WERI-Rb-1 (cell line): ENCODE results near the gene HOXA4.

Experiments used
- DNase-seq: peaks from one replicate; pipeline ENCODE4 v3.0.0-alpha.2; 2020
- H3K27ac ChIP-seq: fragments of 250-450 bp; sonication (Bioruptor Pico); 2 replicates; pipeline ENCODE4 v1.5.1; 2020; ENCODE audit warnings: mild to moderate bottlenecking, moderate library complexity
- H3K27me3 ChIP-seq: fragments of 250-450 bp; sonication (Bioruptor Pico); 2 replicates; pipeline ENCODE4 v1.5.1; 2021; ENCODE audit warnings: mild to moderate bottlenecking, low read depth, moderate library complexity; ENCODE audit not compliant: insufficient read depth, severe bottlenecking
- H3K36me3 ChIP-seq: fragments of 250-450 bp; sonication (Bioruptor Pico); 2 replicates; pipeline ENCODE4 v1.5.1; 2020; ENCODE audit warnings: mild to moderate bottlenecking, moderate library complexity
- H3K4me3 ChIP-seq: 2 replicates; pipeline ENCODE4 v1.5.1; 2011; ENCODE audit warnings: low read depth, mild to moderate bottlenecking, control low read depth, low read length
- H3K9me3 ChIP-seq: fragments of 250-450 bp; sonication (Bioruptor Pico); 2 replicates; pipeline ENCODE4 v1.5.1; 2021; ENCODE audit warnings: mild to moderate bottlenecking, moderate library complexity; ENCODE audit not compliant: severe bottlenecking
- TF ChIP-seq, protein P1 (sequence below): IDR thresholded peaks from 2 replicates; pipeline ENCODE4 v1.5.1; 2011; ENCODE audit warnings: low read depth, mild to moderate bottlenecking, control low read depth, inconsistent platforms, low read length

The HOXA4 gene

DNA sequence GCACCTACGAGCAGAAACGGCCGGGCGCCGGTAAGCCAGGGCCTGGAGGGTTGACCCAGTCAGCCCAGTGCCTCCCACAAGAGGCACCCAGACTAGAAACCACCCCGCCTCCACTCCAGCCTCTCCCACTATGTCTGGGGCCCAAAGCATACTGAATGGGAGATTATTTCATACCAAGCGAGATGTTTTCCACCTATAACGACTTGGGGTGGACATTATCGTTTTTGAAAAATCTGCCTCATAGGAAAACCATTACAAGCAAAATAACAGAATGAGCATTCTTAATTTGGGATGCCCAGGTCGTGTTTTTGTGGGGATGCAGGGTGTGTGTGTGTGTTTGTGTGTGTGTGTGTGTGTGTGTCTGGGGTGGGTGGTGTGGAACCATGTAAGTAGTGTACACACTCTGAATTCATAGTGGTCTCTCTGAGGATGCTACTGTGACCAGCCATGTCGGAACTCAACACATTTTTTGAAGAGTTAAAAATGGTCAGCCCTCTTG lies 15.4 kb upstream of the HOXA4 start:
- Histone ChIP-seq H3K27me3 (peaks cover 51% of the 10 kb centered on the region), H3K4me3 (no peak overlapping the region), H3K36me3 (no peaks in the 10 kb centered on the region), H3K9me3 (no peaks in the 10 kb centered on the region), H3K27ac (no peak overlapping the region)
- DNase-seq = no peak
- TF ChIP-seq, protein P1, sequence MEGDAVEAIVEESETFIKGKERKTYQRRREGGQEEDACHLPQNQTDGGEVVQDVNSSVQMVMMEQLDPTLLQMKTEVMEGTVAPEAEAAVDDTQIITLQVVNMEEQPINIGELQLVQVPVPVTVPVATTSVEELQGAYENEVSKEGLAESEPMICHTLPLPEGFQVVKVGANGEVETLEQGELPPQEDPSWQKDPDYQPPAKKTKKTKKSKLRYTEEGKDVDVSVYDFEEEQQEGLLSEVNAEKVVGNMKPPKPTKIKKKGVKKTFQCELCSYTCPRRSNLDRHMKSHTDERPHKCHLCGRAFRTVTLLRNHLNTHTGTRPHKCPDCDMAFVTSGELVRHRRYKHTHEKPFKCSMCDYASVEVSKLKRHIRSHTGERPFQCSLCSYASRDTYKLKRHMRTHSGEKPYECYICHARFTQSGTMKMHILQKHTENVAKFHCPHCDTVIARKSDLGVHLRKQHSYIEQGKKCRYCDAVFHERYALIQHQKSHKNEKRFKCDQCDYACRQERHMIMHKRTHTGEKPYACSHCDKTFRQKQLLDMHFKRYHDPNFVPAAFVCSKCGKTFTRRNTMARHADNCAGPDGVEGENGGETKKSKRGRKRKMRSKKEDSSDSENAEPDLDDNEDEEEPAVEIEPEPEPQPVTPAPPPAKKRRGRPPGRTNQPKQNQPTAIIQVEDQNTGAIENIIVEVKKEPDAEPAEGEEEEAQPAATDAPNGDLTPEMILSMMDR = no peak

GRCh38 chr7:27145165-27145913 lies 14.8 kb upstream of the HOXA4 start:
- TF ChIP-seq, protein P1 = no peak
- Histone ChIP-seq H3K36me3 (no peaks in the 10 kb centered on the region), H3K4me3 (no peak overlapping the region), H3K9me3 (no peaks in the 10 kb centered on the region), H3K27me3 (peaks cover 48% of the 10 kb centered on the region), H3K27ac (no peak overlapping the region)
- DNase-seq = no peak

DNA sequence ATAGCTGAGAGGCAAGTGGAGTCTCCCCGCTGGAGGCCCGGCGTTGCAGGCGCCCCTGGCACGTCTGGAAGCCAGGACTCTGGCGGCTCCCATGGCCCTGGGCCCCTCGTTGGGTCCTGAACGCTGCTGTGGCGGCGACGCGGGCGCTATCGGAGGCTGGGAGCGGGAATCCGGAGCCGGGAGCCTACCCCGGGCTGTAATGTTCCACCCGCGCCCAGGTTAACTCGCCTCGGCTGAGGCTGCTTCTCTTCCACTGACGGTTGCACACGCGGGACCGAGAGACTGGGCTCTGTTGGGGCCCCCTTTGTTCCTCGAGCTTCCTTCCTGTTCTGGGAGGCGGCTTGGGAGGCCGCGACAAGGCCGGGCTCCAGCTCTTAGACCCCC lies 14.2 kb upstream of the HOXA4 start:
- no peak for DNase-seq
- TF ChIP-seq, protein P1 = no peak
- Histone ChIP-seq H3K36me3 (no peaks in the 10 kb centered on the region), H3K27me3 (peaks cover 48% of the 10 kb centered on the region), H3K27ac (no peak overlapping the region), H3K4me3 (no peak overlapping the region), H3K9me3 (no peaks in the 10 kb centered on the region)

DNA sequence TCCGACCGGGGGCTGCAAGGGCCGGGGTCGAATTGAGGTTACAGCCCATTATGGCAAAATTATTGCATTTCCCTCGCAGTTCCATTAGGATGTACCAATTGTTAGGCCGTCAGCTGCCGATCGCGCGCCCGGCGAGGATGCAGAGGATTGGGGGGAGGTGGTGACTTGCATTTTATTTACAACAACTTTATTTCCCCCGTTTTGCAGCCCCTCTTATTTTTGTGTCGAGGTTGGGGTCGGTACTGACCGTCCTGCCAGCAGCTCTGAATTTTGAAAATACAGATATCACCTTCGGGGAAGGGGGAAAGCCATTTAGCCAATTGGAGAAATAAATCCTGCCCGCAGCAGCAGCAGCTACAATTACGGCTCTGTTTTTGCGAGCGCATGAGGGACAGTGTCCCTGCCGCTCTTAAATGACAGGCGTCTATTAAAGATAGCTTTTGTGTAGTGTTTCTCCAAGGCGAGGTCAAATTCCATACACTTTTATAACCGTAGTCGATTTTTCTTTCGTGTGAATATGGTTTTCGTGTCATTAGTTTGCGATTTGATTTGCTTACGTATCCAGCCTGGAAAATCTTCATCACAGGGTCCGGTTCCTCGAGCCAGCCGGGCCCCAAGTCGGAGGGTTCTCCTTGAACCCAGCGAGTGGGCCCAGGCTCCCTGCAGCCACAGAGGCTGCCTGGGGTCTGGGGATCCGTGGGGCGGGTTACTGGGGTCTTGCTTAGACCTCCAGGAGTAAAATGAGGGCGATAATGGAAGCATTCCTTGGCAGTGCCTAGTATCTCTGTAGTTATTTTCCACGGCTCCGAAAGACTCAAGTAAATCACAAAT lies 13.6 kb upstream of the HOXA4 start:
- H3K9me3 ChIP-seq = no peaks in the 10 kb centered on the region
- peak overlapping the region; percentile 56 for H3K4me3 ChIP-seq
- H3K27ac ChIP-seq = no peak overlapping the region
- H3K27me3 ChIP-seq = peaks cover 49% of the 10 kb centered on the region
- H3K36me3 ChIP-seq = no peaks in the 10 kb centered on the region
- TF ChIP-seq, protein P1 = no peak
- DNase-seq = no peak

DNA sequence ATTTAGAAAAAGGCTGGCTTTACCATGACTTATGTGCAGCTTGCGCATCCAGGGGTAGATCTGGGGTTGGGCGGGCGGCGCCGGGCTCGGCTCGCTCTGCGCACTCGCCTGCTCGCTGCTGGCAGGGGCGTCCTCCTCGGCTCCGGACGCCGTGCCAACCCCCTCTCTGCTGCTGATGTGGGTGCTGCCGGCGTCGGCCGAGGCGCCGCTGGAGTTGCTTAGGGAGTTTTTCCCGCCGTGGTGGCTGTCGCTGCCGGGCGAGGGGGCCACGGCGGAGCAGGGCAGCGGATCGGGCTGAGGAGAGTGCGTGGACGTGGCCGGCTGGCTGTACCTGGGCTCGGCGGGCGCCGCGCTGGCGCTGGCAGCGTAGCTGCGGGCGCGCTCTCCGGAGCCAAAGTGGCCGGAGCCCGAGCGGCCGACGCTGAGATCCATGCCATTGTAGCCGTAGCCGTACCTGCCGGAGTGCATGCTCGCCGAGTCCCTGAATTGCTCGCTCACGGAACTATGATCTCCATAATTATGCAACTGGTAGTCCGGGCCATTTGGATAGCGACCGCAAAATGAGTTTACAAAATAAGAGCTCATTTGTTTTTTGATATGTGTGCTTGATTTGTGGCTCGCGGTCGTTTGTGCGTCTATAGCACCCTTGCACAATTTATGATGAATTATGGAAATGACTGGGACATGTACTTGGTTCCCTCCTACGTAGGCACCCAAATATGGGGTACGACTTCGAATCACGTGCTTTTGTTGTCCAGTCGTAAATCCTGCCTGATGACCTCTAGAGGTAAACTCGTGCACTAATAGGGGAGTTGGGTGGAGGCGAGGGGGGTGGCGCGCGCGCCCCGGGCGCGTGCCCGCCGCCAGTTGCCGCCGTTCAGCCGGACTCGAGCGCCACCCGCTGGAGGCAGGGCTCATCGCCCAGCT lies 12.7 kb upstream of the HOXA4 start, which contains the start of gene HOXA5:
HOXA5 (minus strand) TSS at position 659 of the 927 bp plus-strand sequence; CDS start at position 585, 74 bp downstream.
- peak; percentile 78 for DNase-seq
- Histone ChIP-seq H3K27ac (no peak within 1 kb of the TSS), H3K9me3 (no peaks in the 10 kb centered on the region), H3K4me3 (peak within 1 kb of the TSS; percentile 56), H3K27me3 (peaks cover 52% of the 10 kb centered on the region), H3K36me3 (no peaks in the 10 kb centered on the region)
- TF ChIP-seq, protein P1 = peak; percentile 91
